HCT116 (cell line): ENCODE results near the gene LIMS3. TPM values are rescaled to one million over a fixed set of nuclear protein-coding genes. Genes with fewer than 3 reads are reported as not detected.
"Not testable (repeated sequence)": the region's sequence is repeated elsewhere in the genome, so short reads cannot be mapped to it uniquely, and the experiment has no call there.

Source experiments
- ATAC-seq: fragments of 200-7000 bp; cut with Tn5 transposase; 2 replicates; pipeline ENCODE4 v1.9.1; 2020; ENCODE audit warnings: mild to moderate bottlenecking, moderate library complexity
- BruUV-seq: library from RNA; stranded (reverse); fragments of 400-500 nt; replicated peaks from 2 replicates; lab custom pipeline; 2021; lab: Mats Ljungman, UMichigan
- CTCF ChIA-PET: fragments of 300-600 bp; sonication (Branson Sonifier 250); formaldehyde crosslinking; loops from one replicate; lab custom pipeline; 2021; ENCODE audit warnings: antibody characterized with exemption; lab: Charles Lee
- POLR2A ChIA-PET: fragments of 300-600, 350-600 bp; sonication (Branson Sonifier 250); formaldehyde crosslinking; loops from one replicate; lab custom pipeline; 2021; ENCODE audit warnings: antibody characterized with exemption; lab: Charles Lee
- RAD21 ChIA-PET, 2 experiments: fragments of 300-600 bp; sonication (Branson Sonifier 250); formaldehyde crosslinking; loops; one replicate each; lab custom pipeline; 2023; ENCODE audit warnings: low total read pairs in 2 of 2; ENCODE audit not compliant: uncharacterized antibody in 2 of 2, unreplicated experiment in 2 of 2, low non-redundant PET in 1 of 2; lab: Charles Lee
- DNase-seq: peaks from one replicate; pipeline ENCODE4 v3.0.0-alpha.2; 2010; ENCODE audit warnings: low read depth, low spot score
- H2AFZ ChIP-seq: fragments of 200-600 bp; shearing (Covaris generic), sonication (generic); 2 replicates; pipeline ENCODE4 v1.6.1; 2017; ENCODE audit warnings: low read depth, mixed run types, mixed read lengths, antibody characterized with exemption, low read length; ENCODE audit not compliant: poor library complexity, severe bottlenecking
- H3K27ac ChIP-seq: 2 replicates; pipeline ENCODE4 v1.5.1; 2012; ENCODE audit warnings: low read depth, low read length
- H3K27me3 ChIP-seq: fragments of 200-600 bp; sonication (generic); 2 replicates; pipeline ENCODE4 v1.6.1; 2016; ENCODE audit warnings: mixed run types, low read length, mixed read lengths; ENCODE audit not compliant: insufficient read depth
- H3K36me3 ChIP-seq, 2 experiments: fragments of 200-500 bp in 1 of 2; fragments of 200-600 bp in 1 of 2; sonication (Bioruptor generic) in 1 of 2; sonication (generic) in 1 of 2; 2 replicates each; pipeline versions ENCODE4 v1.5.1 to v1.6.1; 2014 to 2016; ENCODE audit warnings: low read length in 2 of 2, inconsistent platforms in 1 of 2, mixed read lengths in 1 of 2, mixed run types in 1 of 2; ENCODE audit not compliant: insufficient read depth in 2 of 2, control insufficient read depth in 1 of 2
- H3K4me1 ChIP-seq, 2 experiments: fragments of 200-600 bp in 1 of 2; sonication (generic) in 1 of 2; 2 replicates each; pipeline versions ENCODE4 v1.5.1 to v1.6.1; 2012 to 2017; ENCODE audit warnings: low read length in 2 of 2, inconsistent platforms in 1 of 2, mild to moderate bottlenecking in 1 of 2, mixed read lengths in 1 of 2, mixed run types in 1 of 2, moderate library complexity in 1 of 2; ENCODE audit not compliant: insufficient read depth in 2 of 2, control insufficient read depth in 1 of 2
- H3K4me2 ChIP-seq: fragments of 200-600 bp; sonication (generic); 2 replicates; pipeline ENCODE4 v1.6.1; 2017; ENCODE audit warnings: mixed run types, low read length, mixed read lengths
- H3K4me3 ChIP-seq, 2 experiments: fragments of 200-600 bp in 1 of 2; sonication (generic) in 1 of 2; replicated peaks in 1 of 2; 2 replicates each; pipeline ENCODE4 v1.5.1; 2011 to 2016; ENCODE audit warnings: low read length in 2 of 2, control low read depth in 1 of 2, low read depth in 1 of 2, mild to moderate bottlenecking in 1 of 2, mixed read lengths in 1 of 2, mixed run types in 1 of 2
- H3K79me2 ChIP-seq: fragments of 200-600 bp; sonication (generic); 2 replicates; pipeline ENCODE4 v1.6.1; 2017; ENCODE audit warnings: mild to moderate bottlenecking, mixed run types, low read length, moderate library complexity, mixed read lengths; ENCODE audit not compliant: insufficient read depth
- H3K9ac ChIP-seq: fragments of 200-600 bp; sonication (generic); 2 replicates; pipeline ENCODE4 v1.6.1; 2016; ENCODE audit warnings: low read length, mixed read lengths
- H3K9me2 ChIP-seq: fragments of 200-600 bp; sonication (generic), shearing (Covaris generic); 2 replicates; pipeline ENCODE4 v1.6.1; 2017; ENCODE audit warnings: mixed run types, mild to moderate bottlenecking, moderate library complexity; ENCODE audit not compliant: insufficient read depth
- H3K9me3 ChIP-seq, 2 experiments: fragments of 200-500 bp in 1 of 2; fragments of 200-600 bp in 1 of 2; sonication (Bioruptor generic) in 1 of 2; sonication (generic) in 1 of 2; 2 replicates each; pipeline ENCODE4 v1.6.1; 2014 to 2017; ENCODE audit warnings: low read length in 2 of 2, mixed read lengths in 2 of 2, inconsistent platforms in 1 of 2, low read depth in 1 of 2, mild to moderate bottlenecking in 1 of 2, mixed run types in 1 of 2, moderate library complexity in 1 of 2; ENCODE audit not compliant: control insufficient read depth in 1 of 2, insufficient read depth in 1 of 2
- H4K20me1 ChIP-seq: fragments of 200-600 bp; sonication (generic), shearing (Covaris generic); 2 replicates; pipeline ENCODE4 v1.6.1; 2017; ENCODE audit warnings: mixed run types, mild to moderate bottlenecking, moderate library complexity; ENCODE audit not compliant: insufficient read depth
- intact Hi-C: fragments of 100-400 bp; cut with micrococcal nuclease; formaldehyde crosslinking; loops from 2 replicates; pipeline ENCODE4 v1.10.0; 2022
- total RNA-seq: library from RNA; stranded (reverse); gene quantifications from one replicate; pipeline ENCODE4 v1.2.1, GENCODE V29; 2021; ENCODE audit not compliant: unreplicated experiment

LIMS3 gene
- total RNA-seq, 1 experiment from 2014 or later: 1.1 TPM

DNA sequence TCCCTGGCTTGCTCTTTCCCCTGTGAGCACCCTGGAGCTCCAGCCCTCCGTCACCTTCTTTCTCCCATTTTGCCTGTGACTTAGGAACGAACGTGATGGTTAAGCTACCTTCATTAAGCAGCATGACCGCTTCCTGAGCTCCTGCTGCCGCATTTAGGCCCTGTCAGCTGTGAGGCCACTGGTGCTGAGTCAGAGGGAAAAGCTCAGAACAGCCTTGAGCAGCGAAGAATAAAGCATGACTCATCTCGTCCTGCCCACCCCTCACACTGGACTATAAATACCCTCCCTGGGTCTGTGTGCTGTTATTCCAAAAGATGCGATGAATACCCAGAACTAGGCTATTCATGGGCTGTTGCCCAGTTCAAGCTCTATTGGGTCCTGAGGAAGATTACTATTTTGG is 7.3 kb downstream of the LIMS3 start:
- H3K79me2 ChIP-seq, H3K4me3 ChIP-seq: not testable (repeated sequence)

GRCh38 chr2:109908626-109909025 is 10.1 kb downstream of the LIMS3 start:
- H4K20me1 ChIP-seq, H3K36me3 ChIP-seq, H3K79me2 ChIP-seq, intact Hi-C loops, H3K4me3 ChIP-seq, H2AFZ ChIP-seq, H3K9me2 ChIP-seq, ATAC-seq, POLR2A ChIA-PET, H3K9me3 ChIP-seq, H3K27ac ChIP-seq, H3K27me3 ChIP-seq, H3K4me1 ChIP-seq, RAD21 ChIA-PET, H3K4me2 ChIP-seq, H3K9ac ChIP-seq, BruUV-seq, DNase-seq, CTCF ChIA-PET: not testable (repeated sequence)

More for the DNA sequence above, 7.3 kb downstream of the LIMS3 start:
- H3K9me3 ChIP-seq, POLR2A ChIA-PET, DNase-seq, H3K9me2 ChIP-seq, RAD21 ChIA-PET, H4K20me1 ChIP-seq, H3K36me3 ChIP-seq, H3K4me1 ChIP-seq, CTCF ChIA-PET, H3K27ac ChIP-seq, H3K9ac ChIP-seq, BruUV-seq, intact Hi-C loops, H2AFZ ChIP-seq, H3K27me3 ChIP-seq, H3K4me2 ChIP-seq: not testable (repeated sequence)
- ATAC-seq: peak; percentile 81

GRCh38 chr2:109910789-109911188 is 12.3 kb downstream of the LIMS3 start:
- H4K20me1 ChIP-seq, H3K9ac ChIP-seq, H3K36me3 ChIP-seq, H3K27ac ChIP-seq, H3K27me3 ChIP-seq, ATAC-seq, H3K79me2 ChIP-seq, H3K4me1 ChIP-seq, CTCF ChIA-PET, RAD21 ChIA-PET, H3K4me2 ChIP-seq, H2AFZ ChIP-seq, H3K9me2 ChIP-seq, H3K9me3 ChIP-seq, BruUV-seq, DNase-seq, POLR2A ChIA-PET, intact Hi-C loops, H3K4me3 ChIP-seq: not testable (repeated sequence)

DNA sequence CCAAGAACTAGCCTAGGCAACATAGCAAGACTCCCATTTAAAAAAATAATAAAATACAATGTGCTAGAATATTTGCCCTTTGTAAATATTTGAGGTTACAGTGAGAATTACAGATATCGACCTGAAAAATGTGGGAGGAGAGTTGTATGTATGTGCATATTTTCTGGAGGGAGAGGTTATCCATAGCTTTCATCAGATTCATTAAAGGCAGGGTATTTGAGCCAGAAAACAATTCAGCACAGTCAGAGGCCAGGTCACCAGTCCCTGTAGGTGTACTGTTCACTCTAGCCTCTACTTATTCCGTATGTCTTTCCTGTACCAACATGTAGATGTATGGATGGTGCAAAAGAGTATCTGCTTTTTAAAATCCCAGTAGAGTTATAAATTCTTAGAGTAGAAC is 15.4 kb downstream of the LIMS3 start:
- H3K4me3 ChIP-seq, H3K4me1 ChIP-seq, DNase-seq, H3K36me3 ChIP-seq, RAD21 ChIA-PET, CTCF ChIA-PET, H3K27me3 ChIP-seq, H3K9me2 ChIP-seq, intact Hi-C loops, BruUV-seq, POLR2A ChIA-PET, H4K20me1 ChIP-seq, H3K4me2 ChIP-seq, H3K79me2 ChIP-seq, ATAC-seq, H3K9me3 ChIP-seq, H3K9ac ChIP-seq, H2AFZ ChIP-seq, H3K27ac ChIP-seq: not testable (repeated sequence)

GRCh38 chr2:109914552-109914951 is 16.1 kb downstream of the LIMS3 start:
- H4K20me1 ChIP-seq, H3K9me3 ChIP-seq, BruUV-seq, H2AFZ ChIP-seq, intact Hi-C loops, H3K4me2 ChIP-seq, ATAC-seq, H3K9me2 ChIP-seq, H3K79me2 ChIP-seq, POLR2A ChIA-PET, H3K4me3 ChIP-seq, RAD21 ChIA-PET, H3K27ac ChIP-seq, H3K4me1 ChIP-seq, H3K27me3 ChIP-seq, H3K36me3 ChIP-seq, CTCF ChIA-PET, DNase-seq, H3K9ac ChIP-seq: not testable (repeated sequence)
